Sigmoid colon (tissue), 4 donors: Measurements from ENCODE around the gene CMSS1.

Experiments used
- EP300 ChIP-seq, 4 donors: sonication (generic); formaldehyde crosslinking; IDR thresholded peaks; one replicate each; pipeline ENCODE4 v1.6.1; 2017; ENCODE audit warnings: antibody characterized with exemption in 4 of 4
- POLR2A ChIP-seq, 2 donors: fragments of 450-650 bp; IDR thresholded peaks; one replicate each; pipeline ENCODE4 v1.6.1; 2016; ENCODE audit warnings: antibody characterized with exemption in 2 of 2, mild to moderate bottlenecking in 2 of 2, moderate library complexity in 2 of 2
- POLR2AphosphoS5 ChIP-seq, 4 donors: sonication (generic); formaldehyde crosslinking; IDR thresholded peaks; one replicate each; pipeline ENCODE4 v1.6.1; 2017; ENCODE audit warnings: antibody characterized with exemption in 4 of 4
- TF ChIP-seq, protein P1 (sequence below), 4 experiments: fragments of 450-650 bp in 3 of 4; fragments of 200-600 bp in 1 of 4; IDR thresholded peaks; one replicate each; pipeline ENCODE4 v1.5.1; 2016 to 2019; ENCODE audit warnings: antibody characterized with exemption in 4 of 4, mild to moderate bottlenecking in 3 of 4, moderate library complexity in 2 of 4

GRCh38 chr3:99836681-99837080 lies 19.0 kb downstream of the CMSS1 start:
- TF ChIP-seq, protein P1, sequence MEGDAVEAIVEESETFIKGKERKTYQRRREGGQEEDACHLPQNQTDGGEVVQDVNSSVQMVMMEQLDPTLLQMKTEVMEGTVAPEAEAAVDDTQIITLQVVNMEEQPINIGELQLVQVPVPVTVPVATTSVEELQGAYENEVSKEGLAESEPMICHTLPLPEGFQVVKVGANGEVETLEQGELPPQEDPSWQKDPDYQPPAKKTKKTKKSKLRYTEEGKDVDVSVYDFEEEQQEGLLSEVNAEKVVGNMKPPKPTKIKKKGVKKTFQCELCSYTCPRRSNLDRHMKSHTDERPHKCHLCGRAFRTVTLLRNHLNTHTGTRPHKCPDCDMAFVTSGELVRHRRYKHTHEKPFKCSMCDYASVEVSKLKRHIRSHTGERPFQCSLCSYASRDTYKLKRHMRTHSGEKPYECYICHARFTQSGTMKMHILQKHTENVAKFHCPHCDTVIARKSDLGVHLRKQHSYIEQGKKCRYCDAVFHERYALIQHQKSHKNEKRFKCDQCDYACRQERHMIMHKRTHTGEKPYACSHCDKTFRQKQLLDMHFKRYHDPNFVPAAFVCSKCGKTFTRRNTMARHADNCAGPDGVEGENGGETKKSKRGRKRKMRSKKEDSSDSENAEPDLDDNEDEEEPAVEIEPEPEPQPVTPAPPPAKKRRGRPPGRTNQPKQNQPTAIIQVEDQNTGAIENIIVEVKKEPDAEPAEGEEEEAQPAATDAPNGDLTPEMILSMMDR (IDR thresholded peaks at IDR 0.05), result no peak
- no peak for TF ChIP-seq POLR2A (IDR thresholded peaks at IDR 0.05)
- TF ChIP-seq POLR2AphosphoS5 (IDR thresholded peaks at IDR 0.05), result no peak
- no peak for TF ChIP-seq EP300 (IDR thresholded peaks at IDR 0.05)
